Fibroblast of pulmonary artery (primary cell): ENCODE data around the gene PFKFB4.

ENCODE experiments used
- DNase-seq: peaks from one replicate; pipeline ENCODE4 v3.0.0-alpha.2; 2010; ENCODE audit warnings: low read depth
- H3K4me3 ChIP-seq: replicated peaks from 2 replicates; pipeline ENCODE4 v1.5.1; 2011; ENCODE audit warnings: low read depth, mild to moderate bottlenecking, control low read depth, low read length, moderate library complexity
- CTCF ChIP-seq: IDR thresholded peaks from 2 replicates; pipeline ENCODE4 v1.5.1; 2011; ENCODE audit warnings: mild to moderate bottlenecking, control low read depth, low read length, inconsistent platforms; ENCODE audit errors: missing control alignments

Gene PFKFB4

GRCh38 chr3:48528754-48529153 is 27.8 kb downstream of the PFKFB4 start:
- peak; percentile 18 for DNase-seq
- no peak overlapping the region for H3K4me3 ChIP-seq
- TF ChIP-seq CTCF, result no peak

DNA sequence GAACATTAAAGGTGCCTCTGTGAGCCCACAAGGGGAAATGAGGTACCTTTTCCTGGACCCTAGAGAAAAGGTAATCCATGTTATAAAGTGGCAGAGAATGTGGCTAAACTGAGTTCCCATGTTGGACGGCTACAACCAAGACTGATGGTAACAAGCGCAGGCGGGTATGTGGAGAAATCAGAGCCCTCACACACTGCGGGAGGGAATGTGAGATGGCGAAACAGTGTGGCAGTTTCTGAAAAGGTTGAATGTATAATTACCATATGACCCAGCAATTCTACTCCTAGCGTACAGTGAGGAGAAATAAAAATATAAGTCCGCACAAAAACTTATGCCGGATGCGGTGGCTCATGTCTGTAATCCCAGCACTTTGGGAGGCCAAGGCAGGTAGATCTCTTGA is 28.6 kb downstream of the PFKFB4 start:
- no peak for TF ChIP-seq CTCF
- H3K4me3 ChIP-seq, result no peak overlapping the region
- DNase-seq, result no peak

DNA sequence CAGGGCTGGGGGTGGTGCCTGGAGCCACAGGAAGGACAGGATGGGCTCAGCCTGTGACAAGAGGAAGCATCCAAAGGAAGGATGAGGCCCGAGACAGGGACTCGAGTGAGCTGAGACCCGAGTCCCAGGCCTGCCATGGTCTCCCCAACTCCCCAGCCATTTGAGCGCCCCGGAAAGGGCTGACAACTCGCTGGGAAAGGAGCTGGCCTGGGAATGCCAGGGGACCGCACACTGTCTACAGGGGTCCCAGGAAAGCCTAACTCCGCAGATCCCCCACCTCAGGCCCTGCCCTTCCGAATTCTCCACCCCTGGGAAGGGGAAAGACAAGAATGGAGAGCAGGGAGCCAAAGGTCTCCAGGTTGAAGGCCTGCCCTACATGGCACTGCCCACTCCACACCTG is 31.6 kb downstream of the PFKFB4 start:
- no peak for TF ChIP-seq CTCF
- no peak overlapping the region for H3K4me3 ChIP-seq
- DNase-seq, result no peak

GRCh38 chr3:48521635-48522034 is 35.0 kb downstream of the PFKFB4 start:
- no peak overlapping the region for H3K4me3 ChIP-seq
- TF ChIP-seq CTCF, result no peak
- no peak for DNase-seq

- DNase-seq, result no peak
- H3K4me3 ChIP-seq, result no peak overlapping the region
- no peak for TF ChIP-seq CTCF
These were observed 37.3 kb downstream of the PFKFB4 start for GRCh38 chr3:48519277-48519643.

- no peak for TF ChIP-seq CTCF
- DNase-seq, result no peak
- no peak overlapping the region for H3K4me3 ChIP-seq
These were observed 37.8 kb downstream of the PFKFB4 start for GRCh38 chr3:48518638-48519276.

- DNase-seq, result no peak
- no peak for TF ChIP-seq CTCF
- H3K4me3 ChIP-seq, result no peak overlapping the region
These were observed 38.5 kb downstream of the PFKFB4 start for GRCh38 chr3:48518069-48518468.
